Measurements from ENCODE around the gene STRC. TPM values are rescaled to one million over a fixed set of nuclear protein-coding genes. Genes with fewer than 3 reads are reported as not detected.
"Not testable (repeated sequence)": the region's sequence is repeated elsewhere in the genome, so short reads cannot be mapped to it uniquely, and the experiment has no call there.

Gene STRC
- 0.13 TPM in 1 of 2 replicates, not detected in the other for total RNA-seq

- not testable (repeated sequence) for DNase-seq (ENCODE audit: low read depth in 2 of 2)
Observed at GRCh38 chr15:43618700-43619099, at the start of gene STRC. TSS of gene STRC (minus strand) at chr15:43618800. CDS start at chr15:43618722, 78 bp downstream.

- DNase-seq (ENCODE audit: low read depth in 2 of 2), result not testable (repeated sequence)
Observed at GRCh38 chr15:43666177-43666576, 47.6 kb upstream of the STRC start.

DNA sequence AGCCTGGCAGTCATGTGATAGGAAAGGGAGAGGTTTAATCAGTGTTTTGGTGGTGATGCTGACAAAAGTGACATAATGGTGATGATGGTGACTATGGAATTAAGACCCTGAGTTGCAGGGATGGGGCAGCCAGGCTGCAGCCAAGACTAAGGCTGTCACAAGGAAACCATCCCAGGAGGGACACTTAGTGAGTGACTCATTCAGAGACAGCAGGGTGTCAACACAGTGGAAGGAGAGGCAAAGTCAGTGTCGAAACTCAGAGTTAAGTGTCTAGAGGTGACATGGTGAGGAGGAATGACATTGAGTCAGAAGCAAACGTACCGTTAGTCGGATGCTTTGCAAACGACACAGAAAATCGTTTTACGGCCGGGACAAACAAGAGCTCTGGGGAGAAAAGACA lies 44.7 kb upstream of the STRC start:
- not testable (repeated sequence) for DNase-seq (ENCODE audit: low read depth in 2 of 2)

GRCh38 chr15:43662293-43662692 lies 43.7 kb upstream of the STRC start:
- DNase-seq (ENCODE audit: low read depth in 2 of 2), result not testable (repeated sequence)

- not testable (repeated sequence) for DNase-seq (ENCODE audit: low read depth in 2 of 2)
Observed at GRCh38 chr15:43659727-43660126, 41.1 kb upstream of the STRC start.

DNA sequence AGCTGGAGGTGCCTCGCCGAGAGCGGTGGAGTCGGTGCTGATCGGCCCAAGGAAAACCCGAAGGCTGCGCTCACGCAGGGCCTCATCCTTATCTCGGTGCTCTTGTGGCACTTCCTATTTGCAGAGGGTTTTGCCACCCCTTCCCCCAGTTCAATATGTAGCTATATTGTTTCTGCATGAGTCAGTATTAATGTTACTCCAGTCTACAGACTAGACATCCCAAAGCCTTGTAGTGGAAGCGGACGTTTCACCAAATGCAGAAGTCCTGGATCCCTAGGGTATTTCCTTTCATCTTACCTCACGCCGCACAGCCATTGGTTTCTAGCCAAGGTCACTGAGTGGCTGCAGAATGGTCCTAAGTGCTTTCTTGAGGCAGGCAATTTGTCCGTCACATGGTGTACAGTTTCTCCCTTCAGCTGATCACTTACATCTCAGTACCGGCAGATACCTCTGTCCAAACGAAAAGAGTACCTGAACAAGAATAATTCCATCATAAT lies 30.9 kb upstream of the STRC start:
- DNase-seq (ENCODE audit: low read depth in 2 of 2), result not testable (repeated sequence)

DNA sequence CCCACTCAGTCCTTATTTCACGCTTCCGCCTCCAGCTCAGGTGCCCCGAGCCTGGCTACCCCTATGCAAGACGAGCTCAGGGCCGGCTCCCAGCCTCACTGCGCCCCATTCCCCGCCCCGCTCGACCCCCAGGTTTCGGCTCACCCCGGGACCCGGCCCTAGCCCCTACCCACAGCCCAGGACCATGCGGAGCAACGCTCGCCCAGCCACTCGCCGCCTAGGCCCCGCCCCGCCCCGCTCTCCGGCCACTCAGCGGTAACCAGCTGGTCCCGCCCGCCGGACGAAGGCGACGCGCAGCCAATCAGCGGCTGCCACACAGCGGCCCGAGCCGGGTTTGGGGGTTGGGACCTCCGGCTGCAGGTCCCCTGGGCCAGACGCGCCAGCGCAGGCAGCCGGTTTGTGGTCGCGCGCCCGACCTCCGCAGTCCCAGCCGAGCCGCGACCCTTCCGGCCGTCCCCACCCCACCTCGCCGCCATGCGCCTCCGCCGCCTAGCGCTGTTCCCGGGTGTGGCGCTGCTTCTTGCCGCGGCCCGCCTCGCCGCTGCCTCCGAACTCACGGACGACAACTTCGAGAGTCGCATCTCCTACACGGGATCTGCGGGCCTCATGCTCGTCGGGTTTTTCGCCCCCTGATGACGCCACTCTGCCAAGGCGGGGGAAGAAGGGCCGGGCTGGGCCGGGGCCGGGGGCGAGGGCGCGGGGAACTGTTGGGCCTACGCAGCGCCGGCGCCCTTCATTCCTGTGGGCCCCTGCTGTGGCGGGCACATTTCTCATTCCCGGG lies 30.2 kb upstream of the STRC start, which contains the start of gene CATSPER2:
Gene CATSPER2, minus strand, starts transcription at position 196 of the 781 bp plus-strand sequence. CDS start 783 bp downstream, outside the sequence.
- no peak for DNase-seq (ENCODE audit: low read depth in 2 of 2)

GRCh38 chr15:43638464-43639204 lies 20.0 kb upstream of the STRC start:
- not testable (repeated sequence) for DNase-seq (ENCODE audit: low read depth in 2 of 2)

DNA sequence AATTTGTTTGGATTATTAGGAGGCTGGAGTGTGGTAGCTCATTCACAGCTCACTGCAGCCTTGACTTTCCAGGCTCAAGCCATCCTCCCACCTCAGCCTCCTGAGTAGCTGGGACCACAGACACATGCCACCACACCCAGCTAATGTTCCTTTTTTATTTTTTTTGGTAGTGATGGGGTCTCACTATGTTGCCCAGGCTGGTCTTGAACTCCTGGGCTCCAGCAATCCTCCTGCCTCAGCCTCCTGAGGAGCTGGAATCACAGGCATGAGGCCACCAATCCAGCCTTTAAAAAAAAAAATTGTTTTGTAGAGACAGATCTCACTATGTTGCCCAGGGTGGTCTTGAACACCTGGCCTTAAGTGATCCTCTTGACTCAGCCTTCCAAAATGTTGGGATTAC lies 8.3 kb upstream of the STRC start:
- DNase-seq (ENCODE audit: low read depth in 2 of 2), result not testable (repeated sequence)

- DNase-seq (ENCODE audit: low read depth in 2 of 2), result no peak
Observed at GRCh38 chr15:43625106-43625505, 6.5 kb upstream of the STRC start.

DNA sequence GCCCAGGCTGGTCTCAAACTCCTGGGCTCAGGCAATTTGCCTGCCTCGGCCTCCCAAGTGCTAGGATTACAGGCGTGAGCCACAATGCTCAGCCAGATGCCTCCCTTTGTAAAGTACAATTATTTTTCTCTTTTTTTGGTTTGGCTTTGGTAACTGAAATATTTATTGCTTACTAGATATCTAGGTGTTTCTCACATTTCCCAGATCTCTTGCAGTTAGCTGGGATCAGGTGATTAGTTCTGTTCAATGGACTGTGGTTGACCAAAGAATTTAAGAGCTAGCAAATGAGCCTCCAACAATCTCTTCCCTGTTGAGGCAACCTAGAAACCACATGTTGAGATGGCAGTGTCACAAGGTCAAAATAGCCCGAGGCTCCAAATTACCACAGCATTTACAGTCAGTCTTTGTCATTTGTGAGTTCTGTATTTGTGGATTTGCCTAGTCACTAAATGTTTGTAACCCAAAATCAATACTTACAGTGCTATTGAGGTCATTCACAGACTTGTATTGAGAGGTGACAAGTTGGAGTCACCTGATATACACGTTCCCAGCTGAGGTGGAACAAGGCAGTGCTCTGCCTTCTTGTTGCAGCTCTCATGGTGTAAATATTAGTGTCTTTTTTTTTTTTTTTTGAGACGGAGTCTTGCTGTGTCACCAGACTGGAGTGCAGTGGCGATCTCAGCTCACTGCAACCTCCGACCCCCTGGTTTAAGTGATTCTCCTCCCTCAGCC lies 3.6 kb upstream of the STRC start:
- DNase-seq (ENCODE audit: low read depth in 2 of 2), result not testable (repeated sequence)

DNA sequence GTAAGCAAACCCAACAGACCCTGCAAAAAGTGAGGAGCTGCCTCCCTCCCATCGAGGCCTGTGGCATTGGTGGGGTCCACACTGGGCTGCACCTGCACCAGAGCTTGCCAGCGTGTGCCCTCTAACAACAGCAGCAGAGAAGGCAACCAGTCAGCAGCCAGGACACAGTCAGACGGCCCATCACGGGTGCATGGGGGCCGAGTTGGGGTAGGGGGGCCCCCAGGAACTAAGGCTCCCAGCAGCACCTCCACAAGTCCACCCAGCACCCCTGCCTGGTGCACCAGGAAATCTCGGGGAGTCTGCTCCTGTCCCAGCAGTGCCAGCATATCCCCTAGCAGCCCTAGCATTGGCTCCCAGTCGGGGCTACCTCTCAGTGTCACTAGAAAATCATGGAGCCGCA lies 850 bp downstream of the STRC start:
- DNase-seq (ENCODE audit: low read depth in 2 of 2), result not testable (repeated sequence)

GRCh38 chr15:43602233-43602632 lies 16.4 kb downstream of the STRC start:
- not testable (repeated sequence) for DNase-seq (ENCODE audit: low read depth in 2 of 2)

GRCh38 chr15:43600200-43600599 lies 18.4 kb downstream of the STRC start:
- not testable (repeated sequence) for DNase-seq (ENCODE audit: low read depth in 2 of 2)

DNA sequence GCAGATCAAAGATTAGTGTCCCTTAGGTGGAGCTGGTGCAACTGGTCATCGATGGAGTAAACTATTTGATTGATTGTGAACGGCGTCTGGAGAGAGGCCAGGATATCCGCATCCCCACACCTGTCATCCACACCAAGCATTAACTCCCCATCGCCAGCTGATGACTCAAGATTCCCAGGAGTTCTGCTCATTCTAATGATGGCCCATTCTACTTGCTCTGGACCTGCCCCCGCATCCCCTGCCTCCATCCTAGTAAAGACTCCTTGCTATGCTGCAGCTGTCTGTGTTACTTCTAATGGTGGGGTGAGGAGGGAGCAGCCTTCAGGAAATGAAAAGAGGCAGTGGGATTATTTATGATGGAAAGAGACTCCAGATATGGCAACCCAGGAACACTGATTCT lies 19.5 kb downstream of the STRC start:
- DNase-seq (ENCODE audit: low read depth in 2 of 2), result not testable (repeated sequence)

DNA sequence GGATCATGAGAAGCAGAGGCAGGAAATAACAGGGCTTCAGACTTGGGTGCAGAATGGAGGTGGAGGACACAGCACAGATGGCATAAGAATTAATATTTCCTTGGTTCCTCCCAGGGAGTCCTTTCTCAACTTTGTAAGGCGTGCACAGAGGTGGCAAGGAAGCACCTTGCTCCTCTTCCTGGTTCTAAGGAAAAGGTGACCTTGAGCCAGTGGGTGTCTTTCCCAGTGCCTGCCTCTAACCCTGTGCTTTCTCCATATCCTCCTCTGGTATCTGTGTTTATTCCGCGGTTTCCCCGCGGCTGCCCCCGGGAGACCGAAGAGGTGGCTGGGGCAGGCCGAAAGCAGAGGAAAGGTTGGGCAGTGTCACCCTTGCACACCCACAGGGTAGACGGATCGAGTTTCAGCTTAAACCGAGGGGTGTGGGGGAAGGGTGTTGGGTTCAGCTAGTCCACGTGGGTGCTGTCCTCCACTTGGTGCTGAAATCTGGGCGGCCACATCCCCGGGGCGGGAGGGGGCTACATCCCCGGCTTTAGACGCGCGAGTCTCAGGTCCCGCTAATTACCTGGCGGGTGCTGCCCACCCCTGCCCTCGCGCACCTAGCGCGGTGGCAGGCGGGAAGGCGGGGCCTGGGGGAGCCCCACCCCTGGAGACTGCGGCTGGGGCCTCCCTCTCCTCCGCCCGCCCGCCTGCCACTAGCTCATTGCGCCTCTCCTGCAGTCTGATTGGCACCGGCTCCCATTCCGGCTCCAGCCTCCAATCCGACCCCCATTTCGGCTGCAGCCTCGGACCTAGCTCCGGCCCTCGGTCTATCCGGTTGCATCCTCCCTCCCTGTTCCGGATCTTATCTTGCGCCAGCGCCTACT lies 25.0 kb downstream of the STRC start, which contains the start of gene CKMT1B:
Gene CKMT1B, plus strand, starts transcription at position 700 of the 863 bp plus-strand sequence. CDS start 192 bp downstream, outside the sequence.
- not testable (repeated sequence) for DNase-seq (ENCODE audit: low read depth in 2 of 2)

GRCh38 chr15:43592841-43593240 lies 25.8 kb downstream of the STRC start:
- not testable (repeated sequence) for DNase-seq (ENCODE audit: low read depth in 2 of 2)

- DNase-seq (ENCODE audit: low read depth in 2 of 2), result not testable (repeated sequence)
Observed at GRCh38 chr15:43589778-43590466, 28.7 kb downstream of the STRC start, which contains the start of gene PPIP5K1. TSS of gene PPIP5K1 (minus strand) at chr15:43590208. CDS start at chr15:43584504, 5,704 bp downstream.

DNA sequence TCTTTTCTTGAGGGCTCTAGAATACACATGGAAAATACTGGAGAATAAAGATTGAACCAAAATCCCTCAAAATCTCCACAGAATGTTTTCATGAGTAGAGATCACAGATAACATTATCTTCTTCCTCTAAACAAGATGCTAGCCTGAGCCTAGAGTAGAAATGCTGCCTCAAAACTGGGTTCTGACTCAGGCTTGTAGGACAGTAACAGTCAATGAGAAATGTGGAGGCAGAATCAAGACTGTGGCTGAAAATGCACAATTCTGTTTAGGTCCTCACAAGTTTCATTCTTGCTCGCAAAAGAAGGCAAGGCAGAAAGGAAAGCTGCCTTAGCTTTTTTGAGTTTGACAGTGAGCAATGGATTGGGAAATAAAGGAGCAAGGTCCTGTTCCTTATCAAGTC lies 44.0 kb downstream of the STRC start:
- not testable (repeated sequence) for DNase-seq (ENCODE audit: low read depth in 2 of 2)

- DNase-seq (ENCODE audit: low read depth in 2 of 2), result not testable (repeated sequence)
Observed at GRCh38 chr15:43566615-43567014, 52.0 kb downstream of the STRC start.

All from dermis microvascular lymphatic vessel endothelial cell (primary cell).